ENCODE data around the gene PARP8.
"Not testable (repeated sequence)": the region's sequence is repeated elsewhere in the genome, so short reads cannot be mapped to it uniquely, and the experiment has no call there.

Gene PARP8

DNA sequence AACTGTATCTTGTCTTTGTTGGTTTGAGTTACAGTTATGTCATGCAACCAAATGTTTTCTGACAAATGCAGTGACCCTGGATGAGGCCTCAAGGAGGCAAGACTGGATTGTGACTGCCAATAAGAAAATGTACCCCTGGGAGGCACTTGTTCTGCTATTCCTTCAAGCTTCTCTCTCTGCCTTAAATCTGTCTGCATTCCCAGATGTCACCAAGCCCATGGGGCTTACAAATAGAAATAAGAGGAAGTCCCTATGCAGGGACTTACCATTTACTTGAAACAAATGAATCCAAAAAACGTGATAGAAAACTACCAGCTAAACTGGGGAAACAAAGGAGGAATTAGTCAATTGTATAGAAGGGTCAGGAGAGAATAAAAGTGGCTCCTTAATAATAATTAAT is 8.2 kb upstream of the PARP8 start:
- no peak overlapping the region for H3K9ac ChIP-seq (ENCODE audit: low read length in 5 of 5)
- no peak overlapping the region for H3K27ac ChIP-seq (ENCODE audit: low read depth, low read length)
- H3K27me3 ChIP-seq (ENCODE audit: control insufficient read depth in 5 of 5, insufficient read depth in 4 of 5, low read length in 5 of 5) = no peaks in the 10 kb centered on the region
- H3K9me3 ChIP-seq (ENCODE audit: control insufficient read depth in 5 of 5, low read length in 5 of 5) = no peaks in the 10 kb centered on the region
- H3K36me3 ChIP-seq (ENCODE audit: control insufficient read depth in 5 of 5, insufficient read depth in 5 of 5, low read length in 5 of 5) = no peaks in the 10 kb centered on the region
- H3K4me1 ChIP-seq (ENCODE audit: control insufficient read depth in 5 of 5, insufficient read depth in 5 of 5, low read length in 5 of 5) = peaks cover 0 to under 1% (median 0%) of the 10 kb centered on the region in 5 donors
- H3K4me3 ChIP-seq (ENCODE audit: low read depth in 1 of 5, low read length in 5 of 5) = no peak overlapping the region

DNA sequence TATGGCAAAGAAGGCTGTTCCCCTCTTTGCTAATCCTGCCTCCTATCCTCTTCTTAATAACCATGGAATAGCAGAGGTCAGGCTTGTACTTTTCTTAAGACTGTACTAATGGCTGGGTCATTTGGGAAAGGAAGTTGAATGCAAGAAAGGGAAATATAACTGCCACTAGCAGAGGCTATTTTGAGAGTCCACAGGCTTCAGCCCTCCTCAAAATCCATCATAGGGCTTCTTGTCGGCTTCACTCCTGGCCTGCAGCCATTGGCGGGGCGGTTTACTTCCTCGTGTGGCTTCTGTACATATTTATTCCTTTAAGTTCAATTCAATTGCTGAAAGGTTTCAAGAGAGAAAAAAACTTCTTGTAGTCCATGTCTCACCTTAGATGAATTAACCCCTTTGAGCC is 2.8 kb upstream of the PARP8 start:
- Histone ChIP-seq H3K4me1 (ENCODE audit: control insufficient read depth in 5 of 5, insufficient read depth in 5 of 5, low read length in 5 of 5) (peaks cover 0 to 25% (median 8%) of the 10 kb centered on the region in 5 donors), H3K9ac (ENCODE audit: low read length in 5 of 5) (no peak overlapping the region), H3K36me3 (ENCODE audit: control insufficient read depth in 5 of 5, insufficient read depth in 5 of 5, low read length in 5 of 5) (no peaks in the 10 kb centered on the region), H3K4me3 (ENCODE audit: low read depth in 1 of 5, low read length in 5 of 5) (no peak overlapping the region), H3K27ac (ENCODE audit: low read depth, low read length) (no peak overlapping the region), H3K9me3 (ENCODE audit: control insufficient read depth in 5 of 5, low read length in 5 of 5) (no peaks in the 10 kb centered on the region), H3K27me3 (ENCODE audit: control insufficient read depth in 5 of 5, insufficient read depth in 4 of 5, low read length in 5 of 5) (no peaks in the 10 kb centered on the region)

DNA sequence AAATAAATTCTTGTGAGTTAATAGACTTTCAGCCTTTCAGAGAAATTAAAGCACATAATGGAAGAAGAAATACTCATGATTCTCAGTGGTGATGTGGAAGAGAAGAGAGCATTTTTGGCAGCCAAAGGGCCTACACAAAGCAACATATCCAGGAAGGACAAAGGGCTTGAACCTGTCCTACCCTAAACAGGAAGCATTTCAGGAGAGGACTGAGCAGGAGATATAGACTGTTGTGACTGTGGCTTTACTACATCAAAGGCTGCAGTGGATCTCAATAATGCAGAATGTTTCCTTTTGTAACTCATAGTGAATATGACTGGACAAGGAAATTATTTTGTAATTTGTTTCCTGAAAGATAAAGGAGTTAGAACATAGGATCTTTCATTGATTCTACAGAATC is 1.3 kb upstream of the PARP8 start:
- H3K27me3 ChIP-seq (ENCODE audit: control insufficient read depth in 5 of 5, insufficient read depth in 4 of 5, low read length in 5 of 5) = no peaks in the 10 kb centered on the region
- H3K4me1 ChIP-seq (ENCODE audit: control insufficient read depth in 5 of 5, insufficient read depth in 5 of 5, low read length in 5 of 5) = peaks cover 0 to 26% (median 8%) of the 10 kb centered on the region in 5 donors
- H3K9ac ChIP-seq (ENCODE audit: low read length in 5 of 5) = no peak overlapping the region
- H3K4me3 ChIP-seq (ENCODE audit: low read depth in 1 of 5, low read length in 5 of 5) = no peak overlapping the region
- H3K36me3 ChIP-seq (ENCODE audit: control insufficient read depth in 5 of 5, insufficient read depth in 5 of 5, low read length in 5 of 5) = no peaks in the 10 kb centered on the region
- no peak overlapping the region for H3K27ac ChIP-seq (ENCODE audit: low read depth, low read length)
- H3K9me3 ChIP-seq (ENCODE audit: control insufficient read depth in 5 of 5, low read length in 5 of 5) = no peaks in the 10 kb centered on the region

DNA sequence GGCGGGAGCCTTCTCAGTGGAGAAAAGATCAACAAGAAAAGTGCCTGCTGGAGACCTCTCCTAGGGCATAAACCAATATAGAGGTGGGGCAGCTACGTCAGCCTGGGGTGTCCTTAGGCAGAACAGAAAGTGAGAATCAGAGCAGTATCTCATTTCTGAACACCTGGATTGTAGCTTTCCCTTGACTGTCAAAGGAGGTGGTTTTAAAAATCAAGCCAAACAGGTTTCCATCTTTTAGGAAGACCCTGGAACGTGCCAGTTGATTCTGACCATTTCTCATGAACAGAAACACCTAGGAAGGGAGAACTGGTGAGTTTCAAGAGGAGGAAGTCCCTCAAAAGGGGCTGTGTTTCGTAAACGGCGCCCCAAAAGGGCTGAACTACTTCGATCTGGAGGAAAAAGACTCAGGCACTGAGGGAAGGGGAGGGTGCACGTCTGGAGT is 655 bp upstream of the PARP8 start:
- H3K9ac ChIP-seq (ENCODE audit: low read length in 5 of 5) = peak overlapping the region in 2 of 5 donors; percentile 41 to 86
- not testable (repeated sequence) for H3K36me3 ChIP-seq (ENCODE audit: control insufficient read depth in 5 of 5, insufficient read depth in 5 of 5, low read length in 5 of 5); H3K27me3 ChIP-seq (ENCODE audit: control insufficient read depth in 5 of 5, insufficient read depth in 4 of 5, low read length in 5 of 5); H3K9me3 ChIP-seq (ENCODE audit: control insufficient read depth in 5 of 5, low read length in 5 of 5)
- H3K27ac ChIP-seq (ENCODE audit: low read depth, low read length) = peak overlapping the region; percentile 75
- peaks cover 0 to 26% (median 8%) of the 10 kb centered on the region in 5 donors for H3K4me1 ChIP-seq (ENCODE audit: control insufficient read depth in 5 of 5, insufficient read depth in 5 of 5, low read length in 5 of 5)
- peak overlapping the region; percentile 29 to 95 (median 86) for H3K4me3 ChIP-seq (ENCODE audit: low read depth in 1 of 5, low read length in 5 of 5)

DNA sequence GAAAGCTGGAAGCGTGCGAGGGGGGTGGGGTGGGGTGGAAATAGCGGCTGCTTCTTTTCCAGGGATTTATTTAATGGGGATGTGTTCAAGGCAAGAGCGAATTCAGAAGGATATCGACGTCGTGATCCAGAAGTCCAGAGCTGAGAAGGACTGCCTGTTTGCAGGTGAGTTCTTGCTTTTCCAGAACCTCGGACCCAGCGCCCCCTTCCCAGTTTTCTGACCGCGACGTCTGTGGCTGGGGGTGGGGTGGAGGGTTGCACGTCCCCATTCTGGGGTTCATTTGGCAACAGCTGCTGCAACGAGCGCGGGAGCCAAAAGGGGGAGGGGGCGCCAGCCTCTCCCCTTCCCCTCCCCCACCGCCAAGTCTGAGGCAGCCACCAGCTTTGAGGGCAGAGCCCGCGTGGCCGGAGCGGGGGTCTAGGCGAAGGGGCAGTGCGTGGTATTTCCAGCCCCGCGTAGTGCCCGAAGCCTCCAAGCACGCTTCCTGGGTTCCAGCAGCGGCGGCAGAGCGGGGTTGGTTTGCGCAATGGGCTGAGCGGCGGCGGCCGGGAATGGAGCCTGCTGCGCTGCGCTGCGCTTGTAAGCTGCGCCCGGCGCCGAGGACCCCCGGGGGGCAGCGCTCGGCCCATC is 701 bp downstream of the PARP8 start:
- Histone ChIP-seq H3K4me1 (ENCODE audit: control insufficient read depth in 5 of 5, insufficient read depth in 5 of 5, low read length in 5 of 5) (peaks cover 0 to 26% (median 8%) of the 10 kb centered on the region in 5 donors), H3K9ac (ENCODE audit: low read length in 5 of 5) (peak overlapping the region; percentile 68 to 89 (median 86)), H3K9me3 (ENCODE audit: control insufficient read depth in 5 of 5, low read length in 5 of 5) (no peaks in the 10 kb centered on the region), H3K36me3 (ENCODE audit: control insufficient read depth in 5 of 5, insufficient read depth in 5 of 5, low read length in 5 of 5) (no peaks in the 10 kb centered on the region), H3K27me3 (ENCODE audit: control insufficient read depth in 5 of 5, insufficient read depth in 4 of 5, low read length in 5 of 5) (no peaks in the 10 kb centered on the region), H3K4me3 (ENCODE audit: low read depth in 1 of 5, low read length in 5 of 5) (peak overlapping the region; percentile 83 to 95 (median 90)), H3K27ac (ENCODE audit: low read depth, low read length) (peak overlapping the region; percentile 75)

DNA sequence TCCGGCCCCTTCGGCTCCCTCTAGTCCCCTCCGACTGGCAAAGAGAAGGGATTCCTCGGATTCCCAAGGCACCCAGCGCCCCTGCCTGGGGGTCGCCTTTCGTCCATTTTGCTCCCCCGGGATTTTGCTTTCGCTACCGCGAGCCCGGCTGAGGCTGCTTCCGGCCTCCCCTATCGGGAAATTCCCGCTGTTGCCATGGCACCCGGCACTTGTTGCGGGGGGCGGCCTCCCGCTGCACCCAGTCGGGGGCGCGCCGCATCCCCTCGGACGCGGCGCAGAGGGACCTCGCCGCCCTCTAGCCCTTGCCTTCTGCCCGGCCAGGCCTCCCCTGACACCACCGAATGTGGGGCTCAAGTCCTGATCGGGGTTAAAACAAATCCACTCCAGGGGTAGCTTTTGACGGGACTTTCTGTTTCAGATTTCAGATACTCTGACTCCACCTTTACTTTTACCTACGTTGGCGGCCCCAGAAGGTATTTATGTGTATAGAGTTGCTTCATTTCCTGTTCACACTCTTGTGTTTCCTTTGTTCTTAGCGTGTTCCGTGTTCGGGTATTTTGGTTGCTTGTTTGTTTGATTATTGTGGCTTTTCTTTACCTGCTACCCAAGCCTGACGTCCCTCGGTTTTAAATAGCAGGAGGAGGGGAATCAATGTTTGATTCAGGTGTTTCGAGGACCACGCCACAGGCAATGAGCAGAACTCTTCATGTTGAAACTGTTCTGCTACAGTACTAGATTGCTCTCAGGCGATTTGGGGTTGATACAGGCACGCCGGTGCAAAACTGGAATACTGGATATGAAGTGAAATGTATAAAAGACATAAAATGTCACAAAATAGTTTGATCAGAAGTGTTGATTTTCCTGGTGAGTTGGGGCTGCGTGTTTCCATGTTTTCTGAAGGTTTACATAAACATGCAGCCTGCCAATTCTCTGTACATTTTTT is 1.5 kb downstream of the PARP8 start:
- Histone ChIP-seq H3K27ac (ENCODE audit: low read depth, low read length) (peak overlapping the region; percentile 75), H3K4me3 (ENCODE audit: low read depth in 1 of 5, low read length in 5 of 5) (peak overlapping the region; percentile 83 to 95 (median 89)), H3K9ac (ENCODE audit: low read length in 5 of 5) (peak overlapping the region; percentile 48 to 89 (median 86)), H3K4me1 (ENCODE audit: control insufficient read depth in 5 of 5, insufficient read depth in 5 of 5, low read length in 5 of 5) (peaks cover 0 to 26% (median 11%) of the 10 kb centered on the region in 5 donors), H3K9me3 (ENCODE audit: control insufficient read depth in 5 of 5, low read length in 5 of 5) (no peaks in the 10 kb centered on the region), H3K36me3 (ENCODE audit: control insufficient read depth in 5 of 5, insufficient read depth in 5 of 5, low read length in 5 of 5) (no peaks in the 10 kb centered on the region), H3K27me3 (ENCODE audit: control insufficient read depth in 5 of 5, insufficient read depth in 4 of 5, low read length in 5 of 5) (no peaks in the 10 kb centered on the region)

DNA sequence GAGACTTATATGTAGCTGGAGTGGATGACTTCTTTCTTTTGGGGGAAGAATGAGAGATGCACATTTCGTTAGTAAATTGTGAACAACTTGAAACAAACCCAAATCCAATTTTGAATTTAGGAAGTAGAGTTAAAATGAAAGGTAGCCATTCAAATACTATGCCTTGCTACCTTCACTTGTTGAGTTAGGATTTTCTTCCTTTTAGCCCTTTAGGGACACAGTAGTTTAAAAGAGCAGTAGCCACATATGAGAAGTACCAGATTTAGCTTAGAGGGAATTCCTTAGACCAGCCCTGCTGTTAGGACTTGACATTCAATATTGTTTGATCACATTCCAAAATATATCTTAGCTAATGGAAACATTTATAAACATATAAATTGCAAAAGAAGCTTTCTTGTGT is 2.2 kb downstream of the PARP8 start:
- not testable (repeated sequence) for H3K27ac ChIP-seq (ENCODE audit: low read depth, low read length); H3K9ac ChIP-seq (ENCODE audit: low read length in 5 of 5); H3K27me3 ChIP-seq (ENCODE audit: control insufficient read depth in 5 of 5, insufficient read depth in 4 of 5, low read length in 5 of 5); H3K36me3 ChIP-seq (ENCODE audit: control insufficient read depth in 5 of 5, insufficient read depth in 5 of 5, low read length in 5 of 5); H3K9me3 ChIP-seq (ENCODE audit: control insufficient read depth in 5 of 5, low read length in 5 of 5)
- H3K4me3 ChIP-seq (ENCODE audit: low read depth in 1 of 5, low read length in 5 of 5) = peak overlapping the region; percentile 28 to 90 (median 86)
- H3K4me1 ChIP-seq (ENCODE audit: control insufficient read depth in 5 of 5, insufficient read depth in 5 of 5, low read length in 5 of 5) = peaks cover 0 to 21% (median 11%) of the 10 kb centered on the region in 5 donors

DNA sequence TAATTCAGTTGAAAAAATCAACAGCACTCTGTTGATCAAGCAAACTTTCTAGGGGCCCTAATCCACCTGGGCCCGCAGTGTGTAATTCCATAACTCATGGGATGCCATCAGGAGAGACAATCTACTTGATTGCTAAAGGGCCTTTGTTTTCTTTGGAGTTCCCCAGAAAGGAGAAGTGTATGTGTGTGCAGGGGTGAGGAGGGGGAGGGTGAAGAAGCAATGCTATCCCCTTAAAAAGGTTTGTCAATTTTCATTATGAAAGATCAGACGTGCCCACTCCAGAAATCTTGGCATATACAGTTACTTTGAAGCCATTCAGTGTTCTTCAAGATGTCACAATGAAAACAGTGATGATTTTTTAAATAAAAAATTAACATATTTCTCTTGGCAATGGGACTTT is 6.2 kb downstream of the PARP8 start:
- no peak overlapping the region for H3K9ac ChIP-seq (ENCODE audit: low read length in 5 of 5)
- no peak overlapping the region for H3K27ac ChIP-seq (ENCODE audit: low read depth, low read length)
- no peaks in the 10 kb centered on the region for H3K36me3 ChIP-seq (ENCODE audit: control insufficient read depth in 5 of 5, insufficient read depth in 5 of 5, low read length in 5 of 5)
- no peaks in the 10 kb centered on the region for H3K27me3 ChIP-seq (ENCODE audit: control insufficient read depth in 5 of 5, insufficient read depth in 4 of 5, low read length in 5 of 5)
- peaks cover 0 to 11% (median 10%) of the 10 kb centered on the region in 5 donors for H3K4me1 ChIP-seq (ENCODE audit: control insufficient read depth in 5 of 5, insufficient read depth in 5 of 5, low read length in 5 of 5)
- H3K9me3 ChIP-seq (ENCODE audit: control insufficient read depth in 5 of 5, low read length in 5 of 5) = no peaks in the 10 kb centered on the region
- no peak overlapping the region for H3K4me3 ChIP-seq (ENCODE audit: low read depth in 1 of 5, low read length in 5 of 5)

DNA sequence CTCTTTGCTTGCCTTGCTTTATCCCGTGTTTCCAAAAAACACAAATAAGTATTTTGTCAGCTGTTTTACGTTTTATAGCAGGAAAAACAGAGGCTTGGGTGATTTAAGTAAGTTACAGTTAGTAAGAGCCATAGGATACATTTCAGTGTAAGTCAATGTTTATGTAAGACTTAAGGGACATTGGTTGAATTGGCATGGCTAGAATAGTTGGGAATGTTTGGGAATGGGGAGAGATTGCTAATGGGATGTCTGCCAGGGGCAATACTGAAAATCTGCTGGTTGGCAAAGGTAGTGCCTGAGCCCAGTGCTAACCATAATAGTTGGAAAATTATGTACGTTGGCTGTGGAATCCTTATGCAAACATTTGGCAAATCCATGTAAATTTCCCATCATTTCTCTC is 7.0 kb downstream of the PARP8 start:
- H3K9me3 ChIP-seq (ENCODE audit: control insufficient read depth in 5 of 5, low read length in 5 of 5); H3K27me3 ChIP-seq (ENCODE audit: control insufficient read depth in 5 of 5, insufficient read depth in 4 of 5, low read length in 5 of 5); H3K9ac ChIP-seq (ENCODE audit: low read length in 5 of 5); H3K27ac ChIP-seq (ENCODE audit: low read depth, low read length); H3K36me3 ChIP-seq (ENCODE audit: control insufficient read depth in 5 of 5, insufficient read depth in 5 of 5, low read length in 5 of 5); H3K4me3 ChIP-seq (ENCODE audit: low read depth in 1 of 5, low read length in 5 of 5): not testable (repeated sequence)
- H3K4me1 ChIP-seq (ENCODE audit: control insufficient read depth in 5 of 5, insufficient read depth in 5 of 5, low read length in 5 of 5) = peaks cover 0 to 11% (median 3%) of the 10 kb centered on the region in 5 donors

DNA sequence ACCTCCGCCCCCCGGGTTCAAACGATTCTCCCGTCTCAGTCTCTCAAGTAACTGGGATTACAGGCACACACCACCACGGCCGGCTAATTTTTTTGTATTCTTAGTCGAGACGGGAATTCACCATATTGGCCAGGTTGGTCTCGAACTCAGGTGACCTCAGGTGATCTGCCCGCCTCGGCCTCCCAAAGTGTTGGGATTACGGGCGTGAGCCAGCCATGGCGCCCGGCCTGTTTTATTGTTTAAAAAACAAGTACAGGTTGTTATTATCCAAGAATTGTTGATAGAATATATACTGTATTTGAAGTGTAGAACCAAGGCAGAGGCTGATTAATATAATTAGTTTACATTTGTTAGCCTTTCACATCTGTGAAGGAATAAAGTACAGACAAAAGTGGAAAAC is 8.9 kb downstream of the PARP8 start:
- Histone ChIP-seq H3K27ac (ENCODE audit: low read depth, low read length) (no peak overlapping the region), H3K9ac (ENCODE audit: low read length in 5 of 5) (no peak overlapping the region), H3K4me1 (ENCODE audit: control insufficient read depth in 5 of 5, insufficient read depth in 5 of 5, low read length in 5 of 5) (peaks cover 0 to 11% (median 6%) of the 10 kb centered on the region in 5 donors), H3K27me3 (ENCODE audit: control insufficient read depth in 5 of 5, insufficient read depth in 4 of 5, low read length in 5 of 5) (no peaks in the 10 kb centered on the region), H3K4me3 (ENCODE audit: low read depth in 1 of 5, low read length in 5 of 5) (no peak overlapping the region), H3K36me3 (ENCODE audit: control insufficient read depth in 5 of 5, insufficient read depth in 5 of 5, low read length in 5 of 5) (no peaks in the 10 kb centered on the region), H3K9me3 (ENCODE audit: control insufficient read depth in 5 of 5, low read length in 5 of 5) (no peaks in the 10 kb centered on the region)

Data from subcutaneous abdominal adipose tissue (tissue), 5 donors.